ENCODE data around the gene USP50. TPM values are rescaled to one million over a fixed set of nuclear protein-coding genes. Genes with fewer than 3 reads are reported as not detected.
"Not testable (repeated sequence)": the region's sequence is repeated elsewhere in the genome, so short reads cannot be mapped to it uniquely, and the experiment has no call there.

Gene USP50
- total and polyA plus RNA-seq, 2 experiments from 2014 or later, result 0.49 TPM; not detected in 1

DNA sequence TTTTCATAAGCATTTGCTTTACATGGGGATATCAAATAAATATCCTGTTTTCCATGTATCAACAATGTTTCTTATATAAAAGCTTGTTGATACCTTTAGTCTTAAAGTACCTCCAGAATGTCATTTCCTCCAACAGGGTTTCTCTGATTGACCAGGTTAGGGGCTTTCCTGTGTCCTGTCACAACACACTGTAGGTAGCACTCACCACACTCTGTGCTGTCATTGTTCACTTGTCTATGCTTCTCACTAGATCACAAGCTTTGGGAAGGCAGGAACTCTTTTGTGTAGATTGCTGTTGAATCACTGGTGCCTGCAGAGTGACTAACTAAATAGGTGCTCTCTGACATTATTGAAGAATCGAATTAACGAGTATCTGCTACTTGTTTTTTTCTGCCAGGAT, 49.8 kb downstream of the USP50 start:
- in situ Hi-C loops (cut with MboI), result no loop called here
- no peak for TF ChIP-seq EZH2phosphoT487 (IDR thresholded peaks at IDR 0.05; ENCODE audit: insufficient read depth, low read depth)
- no peak for TF ChIP-seq EZH2 (IDR thresholded peaks at IDR 0.05; ENCODE audit: insufficient read depth, poor library complexity, severe bottlenecking)

GRCh38 chr15:50494547-50494946, 51.9 kb downstream of the USP50 start:
- H3K4me2 ChIP-seq (ENCODE audit: unreplicated experiment); H3F3A ChIP-seq (ENCODE audit: insufficient read depth); H3K27ac ChIP-seq; H3K4me1 ChIP-seq (ENCODE audit: insufficient read depth); H3K9me2 ChIP-seq (ENCODE audit: insufficient read depth); DNase-seq; H3K9me3 ChIP-seq (ENCODE audit: low read depth); in situ Hi-C loops (cut with MboI); H3K79me2 ChIP-seq (ENCODE audit: insufficient read depth); H3K27me3 ChIP-seq (replicated peaks; ENCODE audit: insufficient read depth); H2AFZ ChIP-seq; H4K20me1 ChIP-seq (ENCODE audit: insufficient read depth); H3K9ac ChIP-seq; H3K4me3 ChIP-seq: not testable (repeated sequence)
- 98 to 100% methylated on average over 2 of the region's 2 CpGs for WGBS, 2 experiments (ENCODE audit: low coverage in 1 of 2, low lambda C conversion rate in 2 of 2, missing lambda C conversion rate in 2 of 2)
- H3K36me3 ChIP-seq (ENCODE audit: low read depth), result peaks cover 84% of the 10 kb centered on the region

More for the DNA sequence above, 49.8 kb downstream of the USP50 start:
- Histone ChIP-seq H3K4me3 (no peak overlapping the region), H3K27me3 (replicated peaks; ENCODE audit: insufficient read depth) (no peaks in the 10 kb centered on the region), H4K20me1 (ENCODE audit: insufficient read depth) (no peaks in the 10 kb centered on the region), H3K36me3 (ENCODE audit: low read depth) (peaks cover 77% of the 10 kb centered on the region), H3F3A (ENCODE audit: insufficient read depth) (no peaks in the 10 kb centered on the region), H3K4me2 (ENCODE audit: unreplicated experiment) (no peak overlapping the region), H3K27ac (no peak overlapping the region), H3K4me1 (ENCODE audit: insufficient read depth) (no peaks in the 10 kb centered on the region), H3K9me3 (ENCODE audit: low read depth) (no peaks in the 10 kb centered on the region), H3K79me2 (ENCODE audit: insufficient read depth) (no peaks in the 10 kb centered on the region), H3K9ac (no peak overlapping the region), H2AFZ (no peak overlapping the region), H3K9me2 (ENCODE audit: insufficient read depth) (no peaks in the 10 kb centered on the region)
- WGBS, 2 experiments (ENCODE audit: low coverage in 1 of 2, low lambda C conversion rate in 2 of 2, missing lambda C conversion rate in 2 of 2), result 94 to 95% methylated on average over 2 of the region's 2 CpGs
- DNase-seq, result no peak

- Histone ChIP-seq H3K36me3 (ENCODE audit: low read depth) (peaks cover 81% of the 10 kb centered on the region), H3K4me2 (ENCODE audit: unreplicated experiment) (no peak overlapping the region), H3K27ac (no peak overlapping the region), H3K4me1 (ENCODE audit: insufficient read depth) (no peaks in the 10 kb centered on the region), H3K27me3 (replicated peaks; ENCODE audit: insufficient read depth) (no peaks in the 10 kb centered on the region), H3F3A (ENCODE audit: insufficient read depth) (no peaks in the 10 kb centered on the region), H3K9me2 (ENCODE audit: insufficient read depth) (no peaks in the 10 kb centered on the region), H3K9ac (no peak overlapping the region), H3K79me2 (ENCODE audit: insufficient read depth) (no peaks in the 10 kb centered on the region), H4K20me1 (ENCODE audit: insufficient read depth) (no peaks in the 10 kb centered on the region), H2AFZ (no peak overlapping the region), H3K9me3 (ENCODE audit: low read depth) (no peaks in the 10 kb centered on the region), H3K4me3 (no peak overlapping the region)
- WGBS, 2 experiments (ENCODE audit: low coverage in 1 of 2, low lambda C conversion rate in 2 of 2, missing lambda C conversion rate in 2 of 2), result 93 to 98% methylated on average over 3 of the region's 3 CpGs
- TF ChIP-seq EZH2phosphoT487 (IDR thresholded peaks at IDR 0.05; ENCODE audit: insufficient read depth, low read depth), result no peak
- no peak for TF ChIP-seq EZH2 (IDR thresholded peaks at IDR 0.05; ENCODE audit: insufficient read depth, poor library complexity, severe bottlenecking)
- DNase-seq, result no peak
- in situ Hi-C loops (cut with MboI), result no loop called here
Observed at GRCh38 chr15:50493625-50494024, 52.8 kb downstream of the USP50 start.

DNA sequence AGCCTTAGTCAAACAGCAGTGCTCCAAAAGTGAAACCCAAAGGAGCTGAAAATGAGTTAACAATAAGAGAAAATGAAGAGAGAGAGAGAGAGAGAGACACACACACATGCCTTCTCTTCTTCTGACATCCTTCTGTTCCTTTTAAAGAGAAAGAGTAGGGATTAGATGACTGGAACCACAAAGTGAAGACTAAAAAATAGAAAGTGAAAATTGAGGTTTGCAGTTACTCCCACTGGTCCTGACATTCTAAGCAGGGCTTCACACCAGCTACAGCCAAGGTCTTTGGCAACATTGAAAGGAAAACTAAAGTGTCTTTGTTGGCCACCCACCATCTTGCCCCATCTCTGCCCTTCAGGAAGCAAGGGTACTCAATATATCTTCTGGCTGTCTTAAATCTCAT, 59.2 kb downstream of the USP50 start:
- TF ChIP-seq EZH2 (IDR thresholded peaks at IDR 0.05; ENCODE audit: insufficient read depth, poor library complexity, severe bottlenecking) (no peak), EZH2phosphoT487 (IDR thresholded peaks at IDR 0.05; ENCODE audit: insufficient read depth, low read depth) (no peak)
- H4K20me1 ChIP-seq (ENCODE audit: insufficient read depth), result no peaks in the 10 kb centered on the region
- H3F3A ChIP-seq (ENCODE audit: insufficient read depth), result no peaks in the 10 kb centered on the region
- no peak overlapping the region for H2AFZ ChIP-seq
- H3K36me3 ChIP-seq (ENCODE audit: low read depth), result peaks cover 52% of the 10 kb centered on the region
- no peak overlapping the region for H3K4me2 ChIP-seq (ENCODE audit: unreplicated experiment)
- no peak overlapping the region for H3K27ac ChIP-seq
- no peak overlapping the region for H3K4me3 ChIP-seq
- no peak for DNase-seq
- H3K79me2 ChIP-seq (ENCODE audit: insufficient read depth), result no peaks in the 10 kb centered on the region
- H3K9me2 ChIP-seq (ENCODE audit: insufficient read depth), result no peaks in the 10 kb centered on the region
- no peak overlapping the region for H3K9ac ChIP-seq
- H3K4me1 ChIP-seq (ENCODE audit: insufficient read depth), result no peaks in the 10 kb centered on the region
- no peaks in the 10 kb centered on the region for H3K9me3 ChIP-seq (ENCODE audit: low read depth)
- no peaks in the 10 kb centered on the region for H3K27me3 ChIP-seq (replicated peaks; ENCODE audit: insufficient read depth)
- in situ Hi-C loops (cut with MboI), result no loop called here

- H3F3A ChIP-seq (ENCODE audit: insufficient read depth), result no peaks in the 10 kb centered on the region
- H3K9me2 ChIP-seq (ENCODE audit: insufficient read depth), result no peaks in the 10 kb centered on the region
- no peaks in the 10 kb centered on the region for H3K27me3 ChIP-seq (replicated peaks; ENCODE audit: insufficient read depth)
- no peak for DNase-seq
- no peaks in the 10 kb centered on the region for H4K20me1 ChIP-seq (ENCODE audit: insufficient read depth)
- H3K79me2 ChIP-seq (ENCODE audit: insufficient read depth), result no peaks in the 10 kb centered on the region
- in situ Hi-C loops (cut with MboI), result no loop called here
- no peak overlapping the region for H3K9ac ChIP-seq
- no peak overlapping the region for H3K4me3 ChIP-seq
- H3K36me3 ChIP-seq (ENCODE audit: low read depth), result peaks cover 51% of the 10 kb centered on the region
- 89 to 94% methylated on average over 3 of the region's 3 CpGs for WGBS, 2 experiments (ENCODE audit: low coverage in 1 of 2, low lambda C conversion rate in 2 of 2, missing lambda C conversion rate in 2 of 2)
- no peaks in the 10 kb centered on the region for H3K4me1 ChIP-seq (ENCODE audit: insufficient read depth)
- H2AFZ ChIP-seq, result no peak overlapping the region
- TF ChIP-seq EZH2phosphoT487 (IDR thresholded peaks at IDR 0.05; ENCODE audit: insufficient read depth, low read depth), result no peak
- no peak for TF ChIP-seq EZH2 (IDR thresholded peaks at IDR 0.05; ENCODE audit: insufficient read depth, poor library complexity, severe bottlenecking)
- no peaks in the 10 kb centered on the region for H3K9me3 ChIP-seq (ENCODE audit: low read depth)
- H3K4me2 ChIP-seq (ENCODE audit: unreplicated experiment), result no peak overlapping the region
- H3K27ac ChIP-seq, result no peak overlapping the region
Observed at GRCh38 chr15:50485389-50485788, 61.1 kb downstream of the USP50 start.

All from GM23248 (cell line).